Lung microvascular endothelial cell (primary cell): ENCODE results near the gene SIVA1. TPM values are rescaled to one million over a fixed set of nuclear protein-coding genes. Genes with fewer than 3 reads are reported as not detected.
A peak's percentile ranks its signal among the peaks of the same experiment; 100 is the strongest.

Experiments used
- DNase-seq, 2 donors: peaks; one replicate each; pipeline versions ENCODE4 v3.0.0 to v3.0.0-alpha.2; 2010; ENCODE audit warnings: low read depth in 2 of 2
- total RNA-seq: library from RNA; depleted of rRNA; stranded (reverse); fragments of >200 nt; gene quantifications from 2 replicates; pipeline ENCODE4 v1.2.1, GENCODE V29; 2014

Gene SIVA1
- 77.4 and 82.3 TPM in 2 replicates for total RNA-seq

DNA sequence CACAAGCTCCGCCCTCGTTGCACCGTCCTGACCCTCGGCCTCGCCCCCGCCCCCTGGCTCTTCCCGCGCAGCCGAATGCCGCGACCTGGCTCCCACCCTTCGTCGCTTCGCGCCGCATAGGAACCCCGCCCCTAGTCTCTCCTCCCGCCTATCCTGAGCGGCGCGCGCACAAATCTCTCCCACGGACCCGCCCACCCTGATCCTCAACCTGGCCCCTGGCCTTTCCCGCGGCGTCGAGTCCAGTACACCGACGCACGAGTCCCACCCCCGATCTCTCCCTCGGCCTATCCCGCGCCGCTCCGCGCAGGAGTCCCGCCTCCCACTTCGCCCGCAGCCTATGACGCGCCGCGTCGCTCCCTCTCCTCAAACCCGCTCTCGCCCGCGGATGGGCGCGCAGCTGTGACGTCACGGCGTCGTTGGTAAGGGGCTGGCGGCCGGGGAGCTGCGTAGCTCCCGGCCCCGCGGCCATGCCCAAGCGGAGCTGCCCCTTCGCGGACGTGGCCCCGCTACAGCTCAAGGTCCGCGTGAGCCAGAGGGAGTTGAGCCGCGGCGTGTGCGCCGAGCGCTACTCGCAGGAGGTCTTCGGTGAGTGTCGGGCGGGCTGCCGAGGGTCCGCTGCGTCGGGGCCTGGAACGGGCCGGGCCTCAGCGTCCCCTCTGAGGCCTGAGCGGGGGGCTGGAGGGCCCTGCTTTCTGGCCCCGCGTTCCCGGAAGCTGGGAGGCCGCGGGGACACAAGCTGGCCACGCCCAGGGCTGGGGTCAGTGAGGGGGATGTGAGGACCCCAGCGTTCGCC, at the start of gene SIVA1:
TSS of gene SIVA1 (plus strand) at position 413 of the 793 bp plus-strand sequence. CDS start at position 468, 55 bp downstream.
- DNase-seq = peak; percentile 100

- no peak for DNase-seq
These were observed 49.7 kb upstream of the SIVA1 start for GRCh38 chr14:104703269-104703668.

- no peak for DNase-seq
These were observed 48.7 kb upstream of the SIVA1 start for GRCh38 chr14:104704252-104704651.

GRCh38 chr14:104705340-104706047, 47.5 kb upstream of the SIVA1 start:
- DNase-seq = no peak

- DNase-seq = no peak
These were observed 46.0 kb upstream of the SIVA1 start for GRCh38 chr14:104706733-104707607.

DNA sequence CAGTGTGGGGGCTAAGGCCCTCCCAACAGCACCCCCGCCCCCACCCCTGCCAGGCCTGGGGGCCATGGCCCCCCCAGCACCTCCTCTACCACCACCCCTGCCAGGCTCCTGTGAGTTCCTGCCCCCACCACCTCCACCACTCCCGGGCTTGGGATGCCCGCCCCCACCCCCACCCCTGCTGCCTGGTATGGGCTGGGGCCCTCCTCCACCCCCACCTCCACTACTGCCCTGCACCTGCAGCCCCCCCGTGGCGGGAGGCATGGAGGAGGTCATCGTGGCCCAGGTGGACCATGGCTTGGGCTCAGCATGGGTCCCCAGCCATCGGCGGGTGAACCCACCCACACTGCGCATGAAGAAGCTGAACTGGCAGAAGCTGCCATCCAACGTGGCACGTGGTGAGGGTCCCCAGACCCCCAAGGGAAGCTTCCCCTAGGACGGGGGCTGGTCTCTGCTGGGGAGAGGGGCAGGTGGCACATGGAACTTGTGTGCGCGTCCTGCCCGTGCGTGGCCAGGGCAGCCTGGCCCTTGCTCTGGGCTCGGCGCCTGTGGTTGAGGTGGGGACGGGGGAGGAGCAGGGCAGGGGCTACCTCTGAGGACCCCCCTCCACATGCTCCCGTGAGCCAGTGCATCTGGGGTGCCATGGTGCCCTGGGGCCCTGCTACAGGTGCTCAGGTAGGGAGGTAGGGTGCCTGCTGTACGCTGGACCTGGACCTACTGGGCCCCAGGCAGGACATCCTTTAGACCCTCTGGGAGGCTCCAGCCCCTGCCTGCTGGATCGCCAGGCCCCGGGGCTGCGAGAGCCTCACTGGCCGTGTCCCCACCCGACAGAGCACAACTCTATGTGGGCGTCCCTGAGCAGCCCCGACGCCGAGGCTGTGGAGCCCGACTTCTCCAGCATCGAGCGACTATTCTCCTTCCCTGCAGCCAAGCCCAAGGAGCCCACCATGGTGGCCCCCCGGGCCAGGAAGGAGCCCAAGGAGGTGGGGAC, 45.0 kb upstream of the SIVA1 start:
- no peak for DNase-seq

GRCh38 chr14:104708606-104709268, 44.2 kb upstream of the SIVA1 start:
- DNase-seq = peak; percentile 61 to 71

DNA sequence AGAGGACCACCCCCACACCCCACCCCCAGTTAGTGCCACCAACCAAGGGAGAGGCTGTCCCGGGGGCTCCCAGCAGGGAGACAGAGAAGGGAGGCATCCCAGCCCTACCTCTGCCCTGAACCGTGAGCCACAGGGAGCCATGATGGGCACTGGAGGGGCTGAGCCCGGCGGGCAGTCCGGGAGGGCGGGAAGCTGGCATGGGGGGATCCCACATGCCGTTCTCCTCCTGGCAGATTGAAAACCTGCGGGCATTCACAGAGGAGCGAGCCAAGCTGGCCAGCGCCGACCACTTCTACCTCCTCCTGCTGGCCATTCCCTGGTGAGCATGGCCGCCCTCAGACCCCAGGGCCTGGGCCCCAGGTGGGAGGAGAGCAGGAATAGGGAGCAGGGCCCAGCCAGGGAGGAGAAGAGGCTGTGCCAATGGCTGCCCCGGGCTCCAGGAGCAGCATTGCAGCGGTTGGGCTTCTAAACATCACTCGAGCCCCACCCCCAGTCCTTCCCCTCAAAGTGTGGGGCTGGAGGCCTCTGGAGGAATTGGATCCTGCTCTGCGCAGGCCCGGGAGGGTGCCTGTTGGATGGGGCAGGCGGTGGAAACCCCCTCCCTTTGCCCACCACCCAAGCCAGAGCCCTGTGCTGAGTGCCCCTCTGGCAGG, 43.4 kb upstream of the SIVA1 start:
- DNase-seq = no peak

DNA sequence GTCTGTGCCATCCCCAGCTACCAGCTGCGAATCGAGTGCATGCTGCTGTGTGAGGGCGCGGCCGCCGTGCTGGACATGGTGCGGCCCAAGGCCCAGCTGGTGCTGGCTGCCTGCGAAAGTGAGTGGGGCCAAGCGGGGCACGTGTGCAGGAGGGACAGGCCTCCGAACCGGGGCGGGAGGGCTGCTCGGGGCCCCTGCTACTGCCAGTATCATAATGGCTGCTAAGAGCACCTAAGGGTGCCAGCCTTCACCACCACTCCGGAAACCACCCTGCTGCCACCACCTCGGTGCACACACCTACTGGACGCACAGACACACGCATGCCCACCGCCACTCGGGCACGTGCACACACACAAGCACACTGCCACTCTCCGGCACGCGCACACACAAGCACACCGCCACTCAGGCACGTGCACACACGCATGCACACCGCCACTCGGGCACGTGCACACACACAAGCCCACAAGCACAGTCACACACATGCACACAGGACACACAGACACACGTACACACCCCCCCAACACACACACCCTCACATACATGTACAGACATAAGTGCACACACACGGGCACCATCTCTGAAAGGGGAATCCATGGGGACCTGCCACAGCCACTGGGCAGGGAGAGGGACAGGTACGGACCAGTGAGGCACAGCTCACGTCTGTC, 42.7 kb upstream of the SIVA1 start:
- no peak for DNase-seq

GRCh38 chr14:104712881-104713734, 39.8 kb upstream of the SIVA1 start:
- no peak for DNase-seq

- no peak for DNase-seq
These were observed 38.9 kb upstream of the SIVA1 start for GRCh38 chr14:104714066-104714465.

GRCh38 chr14:104714681-104715080, 38.3 kb upstream of the SIVA1 start:
- DNase-seq = no peak

DNA sequence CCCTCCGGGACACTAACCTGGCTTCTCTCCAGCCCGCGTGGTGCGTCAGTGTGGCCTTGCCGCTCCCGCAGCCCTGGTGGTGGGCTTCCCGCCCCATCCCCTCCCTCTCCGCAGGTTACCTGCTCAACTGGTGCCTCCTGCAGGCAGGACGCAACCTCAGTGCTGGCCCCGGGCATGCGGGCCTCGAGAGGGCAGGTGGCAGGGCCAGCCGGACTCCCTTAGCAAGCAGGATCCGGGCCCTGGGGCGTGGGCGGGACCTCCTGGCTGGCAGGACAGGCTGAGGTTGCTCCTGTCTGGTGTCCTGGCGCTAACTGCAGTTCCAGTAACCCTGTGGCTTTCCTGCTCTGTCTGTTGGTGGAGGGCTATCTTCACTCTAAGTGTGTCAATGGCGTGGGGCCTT, 37.5 kb upstream of the SIVA1 start:
- DNase-seq = no peak

DNA sequence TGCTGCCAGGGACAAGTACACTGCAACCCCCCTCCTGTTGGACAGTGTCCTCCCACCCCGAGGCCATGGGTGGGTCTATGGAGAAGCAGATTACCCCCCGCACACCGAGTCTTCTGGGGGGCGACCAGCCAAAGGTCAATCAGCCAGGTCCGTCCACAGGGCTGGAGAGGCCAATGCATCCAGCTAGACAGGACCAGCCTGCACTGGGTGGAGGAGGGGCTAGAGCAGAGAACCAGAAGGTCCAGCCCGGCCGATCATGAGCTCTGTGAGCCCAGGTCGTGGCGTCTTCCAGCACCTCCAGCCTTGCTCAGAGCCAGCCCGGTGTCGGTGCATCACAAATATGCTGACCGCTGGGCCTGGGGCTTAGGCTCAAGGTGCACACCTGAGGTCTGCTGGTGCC, 37.1 kb upstream of the SIVA1 start:
- no peak for DNase-seq

DNA sequence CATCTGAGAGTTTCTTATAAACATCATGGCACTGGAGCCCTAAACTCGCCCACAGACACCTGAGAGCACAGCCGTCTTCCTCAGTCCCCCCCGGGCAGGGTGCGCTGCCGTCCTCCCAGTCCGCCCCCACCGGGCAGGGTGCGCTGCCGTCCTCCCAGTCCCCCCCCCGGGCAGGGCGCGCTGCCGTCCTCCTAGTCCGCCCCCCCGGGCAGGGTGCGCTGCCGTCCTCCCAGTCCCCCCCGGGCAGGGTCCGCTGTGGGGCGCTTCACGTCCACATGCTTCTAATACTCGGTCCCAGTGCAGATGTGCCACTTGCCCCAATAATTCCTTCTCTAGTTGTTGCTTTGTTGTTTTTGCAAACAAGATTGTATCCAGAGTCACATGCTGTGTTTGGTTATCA, 35.8 kb upstream of the SIVA1 start:
- DNase-seq = no peak

DNA sequence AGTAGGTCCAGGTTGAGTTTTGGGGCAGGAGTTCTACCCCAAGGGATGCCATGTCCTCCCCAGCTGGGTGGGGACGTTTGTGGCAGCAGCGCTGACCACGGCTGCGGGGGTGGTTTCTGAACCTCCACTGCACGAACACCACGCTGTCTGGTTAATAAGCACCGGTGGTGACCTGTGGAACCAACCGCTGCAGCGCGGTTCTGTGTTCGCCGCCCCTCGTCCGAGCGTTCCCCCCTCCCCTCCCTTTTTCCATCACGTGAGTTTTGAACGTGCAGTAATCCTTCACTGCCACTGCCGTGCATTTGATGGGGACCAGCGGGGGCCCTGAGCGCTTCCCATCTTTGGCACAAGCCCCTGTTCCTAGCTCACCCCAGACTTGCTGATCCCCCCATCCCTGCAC, 35.3 kb upstream of the SIVA1 start:
- no peak for DNase-seq

DNA sequence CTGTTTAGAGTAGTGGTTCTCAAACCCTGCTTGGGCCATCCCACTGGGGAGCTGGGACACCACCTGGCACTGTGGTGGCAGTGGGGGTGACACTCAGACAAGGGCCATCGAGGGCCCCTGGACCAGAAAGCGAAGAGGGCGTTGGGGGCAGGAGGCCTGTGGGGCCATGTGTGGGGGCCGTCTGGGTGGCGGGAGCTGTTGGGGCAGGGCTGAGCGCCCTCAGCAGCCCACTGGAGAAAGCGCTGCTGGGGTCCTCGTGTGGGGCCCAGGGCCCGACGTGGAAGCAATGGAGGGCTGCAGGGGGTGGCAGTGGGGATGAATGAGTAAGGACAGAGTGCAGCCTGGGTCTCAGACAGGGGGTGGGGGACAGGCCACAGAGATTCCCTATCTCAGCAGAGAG, 34.8 kb upstream of the SIVA1 start:
- DNase-seq = no peak

- DNase-seq = no peak
These were observed 34.1 kb upstream of the SIVA1 start for GRCh38 chr14:104718871-104719270.
